Ovary (tissue), 9 donors: ENCODE measurements around the gene CABCOCO1. TPM values are rescaled to one million over a fixed set of nuclear protein-coding genes. Genes with fewer than 3 reads are reported as not detected.

Source experiments
- DNase-seq, 5 donors: peaks; one replicate each; pipeline ENCODE4 v3.0.0-alpha.2; 2019 to 2020
- H3K27ac ChIP-seq, 2 donors: fragments of 200-600 bp; one replicate each; pipeline versions ENCODE4 v1.5.1 to v1.8.0; 2019 to 2022
- H3K27me3 ChIP-seq: fragments of 200-600 bp; one replicate; pipeline ENCODE4 v1.8.0; 2022
- H3K36me3 ChIP-seq: fragments of 200-600 bp; sonication (generic); one replicate; pipeline ENCODE4 v1.5.1; 2019
- H3K4me1 ChIP-seq: one replicate; pipeline ENCODE4 v1.8.1; 2013; ENCODE audit warnings: mild to moderate bottlenecking, moderate library complexity; ENCODE audit not compliant: insufficient read depth
- H3K4me3 ChIP-seq: fragments of 200-600 bp; sonication (generic); one replicate; pipeline ENCODE4 v1.5.1; 2017
- H3K9me3 ChIP-seq, 2 donors: fragments of 200-600 bp in 1 of 2; sonication (generic) in 1 of 2; one replicate each; pipeline versions ENCODE4 v1.5.1 to v1.8.1; 2013 to 2019; ENCODE audit warnings: mild to moderate bottlenecking in 1 of 2, moderate library complexity in 1 of 2
- CTCF ChIP-seq, 3 donors: fragments of 450-650 bp in 2 of 3; fragments of 200-600 bp in 1 of 3; IDR thresholded peaks; one replicate each; pipeline versions ENCODE4 v1.5.1 to v1.8.0; 2016 to 2022; ENCODE audit warnings: antibody characterized with exemption in 3 of 3, mild to moderate bottlenecking in 1 of 3
- EP300 ChIP-seq: sonication (generic); formaldehyde crosslinking; IDR thresholded peaks from one replicate; pipeline ENCODE4 v1.6.1; 2017; ENCODE audit warnings: antibody characterized with exemption
- POLR2A ChIP-seq: fragments of 450-650 bp; IDR thresholded peaks from one replicate; pipeline ENCODE4 v1.6.1; 2017; ENCODE audit warnings: antibody characterized with exemption, mild to moderate bottlenecking, moderate library complexity
- WGBS, 3 donors: extraction: QIAGEN DNeasy Blood & Tissue Kit in 1 of 3; methylation state at CpG; one replicate each; pipeline versions ENCODE4 v1.1.5 to v1.1.7; 2013 to 2017; 5-methylcytosine and 5-hydroxymethylcytosine counted together
- intact Hi-C, 4 donors: fragments of 100-400 bp; cut with DNase I; formaldehyde crosslinking; loops; one replicate each; pipeline versions ENCODE4 v1.11.0 to v1.15.1; 2022 to 2023
- polyA plus RNA-seq, 2 donors: library from polyadenylated mRNA; stranded (reverse); fragments of 200-250 nt in 1 of 2; fragments of 350-450 nt in 1 of 2; fragmentation: Illumina TruSeq in 1 of 2; extraction: RNeasy Lipid Tissue Mini Kit (QIAGEN cat#74804) in 1 of 2; gene quantifications; one replicate each; pipeline ENCODE4 v1.2.3, GENCODE V29; 2013 to 2014
- total RNA-seq, 7 donors: library from RNA; depleted of rRNA in 2 of 7; stranded (reverse); fragments of >200 nt in 2 of 7; fragmentation: NEBNext Ultra II Directional in 3 of 7; extraction: Animal tissue kit (Norgen Biotek cat#: 25700) in 3 of 7; gene quantifications; one replicate each; pipeline versions ENCODE4 v1.1.0 to v1.2.4, GENCODE V29; 2016 to 2023
- donor health status: DM: no; HTN: no; CAD: no; lungs with moderate emphysema.
- donor health status: DM: no; HTN: no; CAD: no.
- donor health status: Bipolar disorder and iron deficiency.
- donor health status: DM: yes; HTN: yes; CAD: no.
- donor health status: DM: no; HTN: no; CAD: no.
- donor health status: DM: yes; HTN: yes; CAD: no.

Gene CABCOCO1
- total and polyA plus RNA-seq, 9 donors, result 0.15 to 10.1 (median 0.55) TPM

- Histone ChIP-seq H3K27me3 (no peaks in the 10 kb centered on the region), H3K27ac (no peak overlapping the region), H3K36me3 (no peaks in the 10 kb centered on the region), H3K4me3 (no peak overlapping the region), H3K4me1 (no peaks in the 10 kb centered on the region), H3K9me3 (no peaks in the 10 kb centered on the region)
- WGBS, 3 donors, result 79 to 87% (median 82%) methylated on average over 5 of the region's 5 CpGs
- intact Hi-C loops, result no loop called here
- DNase-seq, result no peak
- no peak for TF ChIP-seq EP300
- no peak for TF ChIP-seq POLR2A
- TF ChIP-seq CTCF (IDR thresholded peaks at IDR 0.05), result no peak
These were observed 45.1 kb upstream of the CABCOCO1 start for GRCh38 chr10:61617586-61617985.

GRCh38 chr10:61618388-61618961 lies 44.3 kb upstream of the CABCOCO1 start:
- intact Hi-C loops, result no loop called here
- TF ChIP-seq CTCF (IDR thresholded peaks at IDR 0.05) (no peak), POLR2A (no peak), EP300 (no peak)
- no peak overlapping the region for H3K27ac ChIP-seq
- no peaks in the 10 kb centered on the region for H3K4me1 ChIP-seq
- no peaks in the 10 kb centered on the region for H3K9me3 ChIP-seq
- no peak for DNase-seq
- no peak overlapping the region for H3K4me3 ChIP-seq
- no peaks in the 10 kb centered on the region for H3K36me3 ChIP-seq
- no peaks in the 10 kb centered on the region for H3K27me3 ChIP-seq
- WGBS, 3 donors, result 38 to 48% (median 46%) methylated on average over 2 of the region's 2 CpGs

GRCh38 chr10:61620506-61620905 lies 42.2 kb upstream of the CABCOCO1 start:
- TF ChIP-seq CTCF (IDR thresholded peaks at IDR 0.05), result no peak
- no peak for TF ChIP-seq EP300
- TF ChIP-seq POLR2A, result no peak
- no peak for DNase-seq

GRCh38 chr10:61621605-61622051 lies 41.1 kb upstream of the CABCOCO1 start:
- Histone ChIP-seq H3K4me3 (no peak overlapping the region), H3K27me3 (no peaks in the 10 kb centered on the region)

More at GRCh38 chr10:61620506-61620905, 42.2 kb upstream of the CABCOCO1 start:
- Histone ChIP-seq H3K4me3 (no peak overlapping the region), H3K27ac (no peak overlapping the region), H3K36me3 (no peaks in the 10 kb centered on the region), H3K4me1 (no peaks in the 10 kb centered on the region), H3K27me3 (no peaks in the 10 kb centered on the region), H3K9me3 (no peaks in the 10 kb centered on the region)
- intact Hi-C loops, result no loop called here

More at GRCh38 chr10:61621605-61622051, 41.1 kb upstream of the CABCOCO1 start:
- DNase-seq, result no peak
- TF ChIP-seq POLR2A (no peak), EP300 (no peak), CTCF (IDR thresholded peaks at IDR 0.05) (no peak)
- WGBS, 3 donors, result 25 to 45% (median 34%) methylated on average over 10 of the region's 10 CpGs
- no peaks in the 10 kb centered on the region for H3K36me3 ChIP-seq
- no peak overlapping the region for H3K27ac ChIP-seq
- intact Hi-C loops, result no loop called here
- no peaks in the 10 kb centered on the region for H3K9me3 ChIP-seq
- no peaks in the 10 kb centered on the region for H3K4me1 ChIP-seq
